Measurements from ENCODE around the gene DDI1.

DNA sequence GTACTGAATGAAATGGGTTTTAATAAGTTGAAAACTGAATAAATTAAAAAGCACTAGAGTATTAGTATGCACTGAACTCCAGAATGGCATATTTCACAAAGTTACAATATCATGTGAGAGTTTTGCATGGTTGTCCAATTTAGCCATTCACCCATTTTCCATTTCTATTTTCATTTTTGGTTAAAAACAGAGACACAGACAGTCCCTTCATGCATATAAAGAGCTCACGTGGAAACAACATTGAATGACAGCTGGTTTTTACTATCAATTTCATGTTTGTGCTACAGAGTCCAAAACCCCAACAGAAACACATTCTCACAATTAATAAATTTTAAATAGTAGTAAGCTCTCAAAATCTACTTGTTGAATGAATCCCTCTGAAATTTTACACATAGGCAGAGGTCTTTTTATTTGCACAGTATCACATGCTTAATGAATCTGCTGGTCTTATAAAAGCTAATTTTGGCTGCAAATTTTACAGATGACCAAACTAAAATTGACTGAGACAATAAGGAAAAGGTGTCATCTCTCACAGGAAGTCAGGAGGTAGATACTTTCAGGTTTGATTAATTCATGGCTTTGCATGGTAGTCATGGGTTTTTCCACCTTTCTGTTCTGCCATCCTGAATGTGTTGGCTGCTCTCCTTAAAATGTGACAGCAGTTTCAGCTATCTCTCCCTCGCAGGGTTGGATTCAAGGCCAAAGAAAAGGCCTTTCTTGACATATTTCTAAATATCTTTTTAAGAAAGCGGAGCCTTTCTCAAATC is 20.6 kb upstream of the DDI1 start:
- no peak for TF ChIP-seq CTCF (IDR thresholded peaks at IDR 0.05)
- TF ChIP-seq POLR2A (IDR thresholded peaks at IDR 0.05): no peak

All from testis (tissue), 2 donors.